HepG2 (cell line): ENCODE measurements around the gene ATP9B. TPM values are rescaled to one million over a fixed set of nuclear protein-coding genes. Genes with fewer than 3 reads are reported as not detected.

ENCODE experiments used
- ATAC-seq: fragments of 200-7000 bp; cut with Tn5 transposase; 3 replicates; pipeline ENCODE4 v1.9.1; 2020; ENCODE audit warnings: mild to moderate bottlenecking, moderate library complexity
- BruUV-seq: library from RNA; stranded (reverse); fragments of 400-500 nt; replicated peaks from 2 replicates; lab custom pipeline; 2021; lab: Mats Ljungman, UMichigan
- CTCF ChIA-PET: fragments of 300-600 bp; formaldehyde crosslinking; extraction: SDS; loops from one replicate; lab custom pipeline; 2021; ENCODE audit warnings: low total read pairs, inconsistent platforms, low intra/inter-chr PET ratio; lab: Yijun Ruan, JAX
- POLR2A ChIA-PET: fragments of 350-600 bp; sonication (Branson Sonifier 250); formaldehyde crosslinking; loops from one replicate; lab custom pipeline; 2020; ENCODE audit warnings: antibody characterized with exemption, inconsistent platforms; lab: Yijun Ruan, JAX
- DNase-seq: peaks from one replicate; pipeline ENCODE4 v3.0.0-alpha.2; 2015; ENCODE audit warnings: low spot score
- FAIRE-seq: peaks from 3 replicates; lab custom pipeline; 2011; peaks lifted over from hg19 to GRCh38; lab: Jason Lieb, UNC
- H2AFZ ChIP-seq: one replicate; pipeline ENCODE4 v1.6.1; 2011; ENCODE audit warnings: low read length, inconsistent platforms
- H3K27ac ChIP-seq: fragments of 300-600 bp; 3 replicates; pipeline ENCODE4 v1.8.0; 2011; ENCODE audit warnings: mixed run types, mild to moderate bottlenecking, mixed read lengths, low read length, inconsistent platforms; ENCODE audit not compliant: insufficient read depth; ENCODE audit errors: extremely low read length
- H3K27me3 ChIP-seq, 2 experiments: fragments of 200-600 bp in 1 of 2; 2 replicates in 1 of 2; 3 replicates in 1 of 2; pipeline versions ENCODE4 v1.6.0 to v1.8.0; 2011; ENCODE audit warnings: low read length in 2 of 2, mild to moderate bottlenecking in 2 of 2, moderate library complexity in 2 of 2, inconsistent platforms in 1 of 2; ENCODE audit not compliant: insufficient read depth in 2 of 2, control insufficient read depth in 1 of 2
- H3K36me3 ChIP-seq, 2 experiments: fragments of 200-600 bp in 1 of 2; replicated peaks in 1 of 2; 2 replicates in 1 of 2; 3 replicates in 1 of 2; pipeline versions ENCODE4 v1.5.1 to v1.8.0; 2011; ENCODE audit warnings: low read length in 2 of 2, inconsistent platforms in 1 of 2; ENCODE audit not compliant: insufficient read depth in 2 of 2, control insufficient read depth in 1 of 2
- H3K4me1 ChIP-seq: 2 replicates; pipeline ENCODE4 v1.5.1; 2012; ENCODE audit warnings: low read length, inconsistent platforms; ENCODE audit not compliant: insufficient read depth
- H3K4me2 ChIP-seq: 2 replicates; pipeline ENCODE4 v1.6.0; 2011; ENCODE audit warnings: low read depth, low read length, inconsistent platforms
- H3K4me3 ChIP-seq, 3 experiments: fragments of 200-600 bp in 1 of 3; sonication (generic), shearing (Covaris generic) in 1 of 3; replicated peaks in 1 of 3; 2 replicates each; pipeline ENCODE4 v1.5.1; 2011 to 2016; ENCODE audit warnings: low read length in 3 of 3, inconsistent platforms in 2 of 3, low read depth in 2 of 3, mild to moderate bottlenecking in 2 of 3, control low read depth in 1 of 3, mixed read lengths in 1 of 3; ENCODE audit not compliant: insufficient read depth in 1 of 3
- H3K79me2 ChIP-seq: one replicate; pipeline ENCODE4 v1.6.1; 2011; ENCODE audit warnings: low read length, inconsistent platforms; ENCODE audit not compliant: insufficient read depth
- H3K9ac ChIP-seq: 2 replicates; pipeline ENCODE4 v1.6.0; 2011; ENCODE audit warnings: mild to moderate bottlenecking, low read depth, low read length, inconsistent platforms; ENCODE audit not compliant: insufficient read depth
- H3K9me3 ChIP-seq: 2 replicates; pipeline ENCODE4 v1.5.1; 2012; ENCODE audit warnings: mild to moderate bottlenecking, low read length
- H4K20me1 ChIP-seq: 2 replicates; pipeline ENCODE4 v1.6.0; 2011; ENCODE audit warnings: inconsistent platforms, mild to moderate bottlenecking, low read length, moderate library complexity; ENCODE audit not compliant: insufficient read depth
- HMG20B ChIP-seq: conservative IDR thresholded peaks from 2 replicates; pipeline ENCODE4 v1.6.1; 2016; ENCODE audit warnings: missing genetic modification reagents, missing compliant biosample characterization
- SIX4 ChIP-seq: sonication (generic); formaldehyde crosslinking; IDR thresholded peaks from 2 replicates; pipeline ENCODE4 v1.4.0; 2020; ENCODE audit warnings: missing genetic modification reagents
- TRIM24 ChIP-seq: sonication (generic); formaldehyde crosslinking; IDR thresholded peaks from 2 replicates; pipeline ENCODE4 v1.8.0; 2022; ENCODE audit warnings: mild to moderate bottlenecking, missing genetic modification reagents
- ZNF850 ChIP-seq: sonication (generic); formaldehyde crosslinking; conservative IDR thresholded peaks from 2 replicates; pipeline ENCODE4 v1.9.0; 2021; ENCODE audit warnings: mild to moderate bottlenecking, missing genetic modification reagents
- WGBS: methylation state at CpG from one replicate; pipeline ENCODE4 v1.1.6; 2017; ENCODE audit warnings: low lambda C conversion rate; 5-methylcytosine and 5-hydroxymethylcytosine counted together
- in situ Hi-C: cut with HindIII; loops from 2 replicates; pipeline ENCODE4 v1.10.0; 2017; ENCODE audit warnings: low pct_unique_long_range_greater_than_20kb; ENCODE audit not compliant: extremely low pct_ligation_motif_present
- intact Hi-C: fragments of 100-400 bp; cut with micrococcal nuclease; formaldehyde crosslinking; loops from one replicate; pipeline ENCODE4 v1.10.0; 2022; ENCODE audit not compliant: unreplicated experiment
- polyA plus RNA-seq, 8 experiments: library from polyadenylated mRNA; depleted of rRNA in 3 of 8; stranded (reverse) in 7 of 8; unstranded in 1 of 8; fragments of >200 nt; fragmentation: Illumina TruSeq in 4 of 8; extraction: Trizol in 4 of 8; gene quantifications; 2 replicates each; pipeline versions ENCODE4 v1.2.1 to v1.2.3, GENCODE V29; 2011 to 2016; ENCODE audit warnings: low read depth in 4 of 8, missing spikeins in 1 of 8, mixed read lengths in 1 of 8; ENCODE audit not compliant: insufficient read depth in 1 of 8
- total RNA-seq, 5 experiments: library from RNA; depleted of rRNA; stranded (reverse); fragments of >200 nt; fragmentation: Illumina TruSeq; extraction: Trizol; gene quantifications; 2 replicates each; pipeline ENCODE4 v1.2.3, GENCODE V29; 2016; ENCODE audit warnings: low read depth in 1 of 5
- TF ChIP-seq, protein P1 (sequence below): sonication (generic); formaldehyde crosslinking; IDR thresholded peaks from 2 replicates; pipeline ENCODE4 v1.4.0; 2020; ENCODE audit warnings: missing genetic modification reagents, borderline replicate concordance

The ATP9B gene
- total and polyA plus RNA-seq, 2 of the 13 experiments (the other 11 are each of a cell fraction or from before 2014, with no cell fraction given), result 10.8 to 11.3 TPM

- no peak for ATAC-seq
- DNase-seq, result no peak
- TF ChIP-seq TRIM24, result no peak
- TF ChIP-seq SIX4 (CRISPR knock-in tag), result no peak
- TF ChIP-seq ZNF850, result no peak
- no peak for TF ChIP-seq HMG20B (CRISPR knock-in tag)
- TF ChIP-seq, protein P1, sequence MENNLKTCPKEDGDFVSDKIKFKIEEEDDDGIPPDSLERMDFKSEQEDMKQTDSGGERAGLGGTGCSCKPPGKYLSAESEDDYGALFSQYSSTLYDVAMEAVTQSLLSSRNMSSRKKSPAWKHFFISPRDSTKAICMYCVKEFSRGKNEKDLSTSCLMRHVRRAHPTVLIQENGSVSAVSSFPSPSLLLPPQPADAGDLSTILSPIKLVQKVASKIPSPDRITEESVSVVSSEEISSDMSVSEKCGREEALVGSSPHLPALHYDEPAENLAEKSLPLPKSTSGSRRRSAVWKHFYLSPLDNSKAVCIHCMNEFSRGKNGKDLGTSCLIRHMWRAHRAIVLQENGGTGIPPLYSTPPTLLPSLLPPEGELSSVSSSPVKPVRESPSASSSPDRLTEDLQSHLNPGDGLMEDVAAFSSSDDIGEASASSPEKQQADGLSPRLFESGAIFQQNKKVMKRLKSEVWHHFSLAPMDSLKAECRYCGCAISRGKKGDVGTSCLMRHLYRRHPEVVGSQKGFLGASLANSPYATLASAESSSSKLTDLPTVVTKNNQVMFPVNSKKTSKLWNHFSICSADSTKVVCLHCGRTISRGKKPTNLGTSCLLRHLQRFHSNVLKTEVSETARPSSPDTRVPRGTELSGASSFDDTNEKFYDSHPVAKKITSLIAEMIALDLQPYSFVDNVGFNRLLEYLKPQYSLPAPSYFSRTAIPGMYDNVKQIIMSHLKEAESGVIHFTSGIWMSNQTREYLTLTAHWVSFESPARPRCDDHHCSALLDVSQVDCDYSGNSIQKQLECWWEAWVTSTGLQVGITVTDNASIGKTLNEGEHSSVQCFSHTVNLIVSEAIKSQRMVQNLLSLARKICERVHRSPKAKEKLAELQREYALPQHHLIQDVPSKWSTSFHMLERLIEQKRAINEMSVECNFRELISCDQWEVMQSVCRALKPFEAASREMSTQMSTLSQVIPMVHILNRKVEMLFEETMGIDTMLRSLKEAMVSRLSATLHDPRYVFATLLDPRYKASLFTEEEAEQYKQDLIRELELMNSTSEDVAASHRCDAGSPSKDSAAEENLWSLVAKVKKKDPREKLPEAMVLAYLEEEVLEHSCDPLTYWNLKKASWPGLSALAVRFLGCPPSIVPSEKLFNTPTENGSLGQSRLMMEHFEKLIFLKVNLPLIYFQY (CRISPR knock-in tag), result no peak
- Histone ChIP-seq H3K4me1 (peaks cover 2% of the 10 kb centered on the region), H3K9me3 (no peaks in the 10 kb centered on the region), H4K20me1 (no peaks in the 10 kb centered on the region), H3K27me3 (no peaks in the 10 kb centered on the region), H3K4me3 (no peak overlapping the region), H3K4me2 (no peak overlapping the region), H3K9ac (no peak overlapping the region), H3K27ac (no peak overlapping the region), H3K36me3 (peaks cover 0 to 9% of the 10 kb centered on the region in 2 experiments; a peak in 3 of 5 replicates), H3K79me2 (no peaks in the 10 kb centered on the region), H2AFZ (no peak overlapping the region)
- no peak for FAIRE-seq
- ChIA-PET POLR2A (no interaction called here), CTCF (no interaction called here)
- in situ Hi-C loops, result no loop called here
- intact Hi-C loops, result no loop called here
- BruUV-seq, result no TSS peak
- WGBS, result 96% methylated on average over 13 of the region's 13 CpGs
Measured at GRCh38 chr18:79204889-79205807, 136.0 kb downstream of the ATP9B start.
